ENCODE measurements around the gene KRTAP10-3.
A peak's percentile ranks its signal among the peaks of the same experiment; 100 is the strongest.

KRTAP10-3 gene

GRCh38 chr21:44515359-44516165 is 43.0 kb downstream of the KRTAP10-3 start:
- DNase-seq (ENCODE audit: low read depth) = no peak

GRCh38 chr21:44514746-44515358 is 43.7 kb downstream of the KRTAP10-3 start:
- no peak for DNase-seq (ENCODE audit: low read depth)

GRCh38 chr21:44514218-44514520 is 44.4 kb downstream of the KRTAP10-3 start:
- no peak for DNase-seq (ENCODE audit: low read depth)

GRCh38 chr21:44513389-44514217 is 45.0 kb downstream of the KRTAP10-3 start:
- DNase-seq (ENCODE audit: low read depth) = no peak

- DNase-seq (ENCODE audit: low read depth) = no peak
These were observed 45.9 kb downstream of the KRTAP10-3 start for GRCh38 chr21:44512496-44513388.

- DNase-seq (ENCODE audit: low read depth) = no peak
These were observed 46.7 kb downstream of the KRTAP10-3 start for GRCh38 chr21:44511938-44512275.

- DNase-seq (ENCODE audit: low read depth) = no peak
These were observed 47.2 kb downstream of the KRTAP10-3 start for GRCh38 chr21:44511219-44511937.

- peak; percentile 55 for DNase-seq (ENCODE audit: low read depth)
These were observed 47.9 kb downstream of the KRTAP10-3 start for GRCh38 chr21:44510508-44511218.

GRCh38 chr21:44510109-44510507 is 48.5 kb downstream of the KRTAP10-3 start:
- no peak for DNase-seq (ENCODE audit: low read depth)

GRCh38 chr21:44509539-44509938 is 49.1 kb downstream of the KRTAP10-3 start:
- DNase-seq (ENCODE audit: low read depth) = no peak

GRCh38 chr21:44508711-44509445 is 49.7 kb downstream of the KRTAP10-3 start:
- no peak for DNase-seq (ENCODE audit: low read depth)

- DNase-seq (ENCODE audit: low read depth) = no peak
These were observed 50.2 kb downstream of the KRTAP10-3 start for GRCh38 chr21:44508426-44508710.
